Neural crest cell (in vitro differentiated cells): ENCODE results near the gene CHCHD6. TPM values are rescaled to one million over a fixed set of nuclear protein-coding genes. Genes with fewer than 3 reads are reported as not detected.

Experiments used
- DNase-seq: peaks from one replicate; pipeline ENCODE4 v3.0.0; 2021; ENCODE audit warnings: low read depth, mixed read lengths, low spot score
- H3K27ac Mint-ChIP-seq: one replicate; pipeline ENCODE4 v1.8.0; 2021; ENCODE audit warnings: mild to moderate bottlenecking, mixed read lengths; ENCODE audit not compliant: unreplicated experiment
- H3K27me3 Mint-ChIP-seq: 2 replicates; pipeline ENCODE4 v1.8.0; 2021; ENCODE audit warnings: low read depth, mild to moderate bottlenecking, mixed read lengths
- H3K36me3 Mint-ChIP-seq: 2 replicates; pipeline ENCODE4 v1.8.0; 2021; ENCODE audit warnings: low read depth, mild to moderate bottlenecking, mixed read lengths
- H3K4me1 Mint-ChIP-seq: 2 replicates; pipeline ENCODE4 v1.8.0; 2021; ENCODE audit warnings: mixed read lengths
- H3K4me3 Mint-ChIP-seq: one replicate; pipeline ENCODE4 v1.8.0; 2021; ENCODE audit warnings: mild to moderate bottlenecking, mixed read lengths
- H3K9me3 Mint-ChIP-seq: 2 replicates; pipeline ENCODE4 v1.8.0; 2021; ENCODE audit warnings: mixed read lengths
- total RNA-seq: library from RNA; stranded (reverse); gene quantifications from 2 replicates; pipeline ENCODE4 v1.2.1, GENCODE V29; 2021
- TF ChIP-seq, protein P1 (sequence below): fragments of 200-600 bp; sonication (generic); conservative IDR thresholded peaks from 2 replicates; pipeline ENCODE4 v1.5.0; 2021; ENCODE audit warnings: antibody characterized with exemption, mild to moderate bottlenecking

CHCHD6 gene
- total RNA-seq, 1 donor from 2014 or later = 32.9 TPM

DNA sequence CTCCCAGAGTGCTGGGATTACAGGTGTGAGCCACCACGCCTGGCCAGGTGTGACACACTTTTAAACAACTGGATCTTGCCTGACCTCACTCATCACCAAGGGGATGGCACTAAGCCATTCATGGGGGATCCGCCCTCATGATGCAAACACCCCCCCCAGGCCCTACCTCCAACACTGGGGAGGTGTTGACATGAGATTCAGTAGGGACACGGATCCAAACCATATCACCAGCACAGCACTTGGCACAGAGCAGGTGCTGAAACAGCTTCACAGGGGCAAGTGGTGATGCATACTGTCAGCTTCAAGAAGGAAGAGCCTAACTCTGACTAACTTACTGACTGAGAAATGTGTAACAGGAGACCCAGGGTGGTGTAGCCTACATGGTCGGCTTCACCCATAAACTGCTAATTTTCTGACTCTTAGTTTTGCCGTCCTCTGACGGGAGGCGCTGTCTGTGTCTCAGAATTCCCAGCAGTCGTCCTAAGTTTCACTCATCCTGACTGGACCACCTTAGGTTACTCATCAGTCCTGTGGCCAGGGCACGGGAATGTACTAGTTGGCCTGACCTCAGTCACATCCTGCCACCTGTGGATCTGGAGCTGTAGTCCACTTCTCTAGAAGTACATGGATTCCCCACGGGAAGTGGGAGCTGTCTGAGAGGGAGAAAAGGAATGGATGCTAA, 197.0 kb downstream of the CHCHD6 start:
- H3K9me3 Mint-ChIP-seq = no peaks in the 10 kb centered on the region
- TF ChIP-seq, protein P1, sequence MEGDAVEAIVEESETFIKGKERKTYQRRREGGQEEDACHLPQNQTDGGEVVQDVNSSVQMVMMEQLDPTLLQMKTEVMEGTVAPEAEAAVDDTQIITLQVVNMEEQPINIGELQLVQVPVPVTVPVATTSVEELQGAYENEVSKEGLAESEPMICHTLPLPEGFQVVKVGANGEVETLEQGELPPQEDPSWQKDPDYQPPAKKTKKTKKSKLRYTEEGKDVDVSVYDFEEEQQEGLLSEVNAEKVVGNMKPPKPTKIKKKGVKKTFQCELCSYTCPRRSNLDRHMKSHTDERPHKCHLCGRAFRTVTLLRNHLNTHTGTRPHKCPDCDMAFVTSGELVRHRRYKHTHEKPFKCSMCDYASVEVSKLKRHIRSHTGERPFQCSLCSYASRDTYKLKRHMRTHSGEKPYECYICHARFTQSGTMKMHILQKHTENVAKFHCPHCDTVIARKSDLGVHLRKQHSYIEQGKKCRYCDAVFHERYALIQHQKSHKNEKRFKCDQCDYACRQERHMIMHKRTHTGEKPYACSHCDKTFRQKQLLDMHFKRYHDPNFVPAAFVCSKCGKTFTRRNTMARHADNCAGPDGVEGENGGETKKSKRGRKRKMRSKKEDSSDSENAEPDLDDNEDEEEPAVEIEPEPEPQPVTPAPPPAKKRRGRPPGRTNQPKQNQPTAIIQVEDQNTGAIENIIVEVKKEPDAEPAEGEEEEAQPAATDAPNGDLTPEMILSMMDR = no peak
- H3K27ac Mint-ChIP-seq = no peak overlapping the region
- H3K36me3 Mint-ChIP-seq = peaks cover 2% of the 10 kb centered on the region
- H3K4me3 Mint-ChIP-seq = no peak overlapping the region
- no peaks in the 10 kb centered on the region for H3K27me3 Mint-ChIP-seq
- peaks cover 5% of the 10 kb centered on the region for H3K4me1 Mint-ChIP-seq
- DNase-seq = no peak

DNA sequence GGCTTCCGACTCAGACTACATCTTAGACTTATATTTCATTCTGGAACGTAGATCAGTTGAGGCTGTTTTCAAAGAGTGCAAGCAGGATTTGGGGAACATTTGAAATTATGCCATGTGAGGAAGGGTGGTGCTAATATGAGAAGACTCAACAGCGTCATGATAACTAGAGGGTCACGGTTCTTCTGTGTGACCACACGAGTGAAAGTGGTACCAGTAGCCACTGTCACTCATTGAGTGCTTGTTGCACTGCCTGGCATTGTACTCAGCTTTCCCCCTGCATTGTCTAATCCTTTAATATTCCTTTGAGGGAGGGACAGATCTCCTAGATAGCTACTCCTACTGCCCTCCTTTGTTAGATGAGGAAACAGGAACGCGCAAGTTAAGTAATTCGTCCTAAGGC, 197.6 kb downstream of the CHCHD6 start:
- no peak for DNase-seq
- TF ChIP-seq, protein P1 = no peak
- Mint-ChIP-seq H3K4me1 (no peaks in the 10 kb centered on the region), H3K27me3 (no peaks in the 10 kb centered on the region), H3K4me3 (no peak overlapping the region), H3K27ac (no peak overlapping the region), H3K36me3 (peaks cover 2% of the 10 kb centered on the region), H3K9me3 (no peaks in the 10 kb centered on the region)

DNA sequence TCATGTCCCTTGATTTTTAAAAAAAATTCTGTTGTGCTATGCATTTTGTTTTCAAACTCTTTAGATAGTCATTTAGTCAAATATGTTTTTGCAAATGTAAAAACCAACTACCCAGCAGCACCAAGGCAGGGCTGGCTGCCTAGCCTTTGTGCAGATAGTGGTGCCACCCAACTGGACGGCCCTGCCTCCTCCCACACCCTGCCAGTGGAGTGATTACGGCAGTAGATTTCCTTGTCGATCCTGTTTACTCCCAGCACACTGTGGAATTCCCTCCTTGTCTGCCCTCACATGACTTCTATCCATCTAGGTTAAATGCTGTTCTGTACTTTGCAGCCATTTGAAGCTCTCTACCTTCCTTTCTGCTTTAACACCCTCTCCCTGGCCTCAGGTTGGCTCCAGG, 199.5 kb downstream of the CHCHD6 start:
- no peak overlapping the region for H3K4me3 Mint-ChIP-seq
- no peak for DNase-seq
- peaks cover 2% of the 10 kb centered on the region for H3K36me3 Mint-ChIP-seq
- H3K9me3 Mint-ChIP-seq = no peaks in the 10 kb centered on the region
- TF ChIP-seq, protein P1 = no peak
- H3K27me3 Mint-ChIP-seq = no peaks in the 10 kb centered on the region
- H3K27ac Mint-ChIP-seq = no peak overlapping the region
- H3K4me1 Mint-ChIP-seq = peaks cover 2% of the 10 kb centered on the region

DNA sequence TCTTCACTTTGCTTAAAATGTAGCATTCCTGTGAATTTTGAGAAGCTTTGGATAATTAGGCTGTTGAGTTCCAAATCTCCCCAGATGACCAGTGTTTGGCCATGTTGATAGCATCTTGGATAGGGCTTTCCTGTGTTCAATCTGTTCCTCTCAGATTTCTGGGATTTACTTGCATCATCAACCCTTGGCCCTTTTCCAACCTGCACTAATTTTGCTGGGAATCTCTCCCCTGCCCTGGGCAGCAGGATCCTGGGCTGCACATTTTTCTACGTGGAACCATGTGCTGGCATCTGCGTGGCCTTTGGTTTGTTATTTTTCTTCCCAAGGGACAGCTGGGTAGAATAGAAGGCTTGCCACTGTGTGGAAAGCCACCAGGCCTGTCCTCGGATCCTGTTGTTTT, 203.5 kb downstream of the CHCHD6 start:
- TF ChIP-seq, protein P1 = no peak
- no peak overlapping the region for H3K27ac Mint-ChIP-seq
- peaks cover 9% of the 10 kb centered on the region for H3K36me3 Mint-ChIP-seq
- H3K4me1 Mint-ChIP-seq = peaks cover 25% of the 10 kb centered on the region
- no peak overlapping the region for H3K4me3 Mint-ChIP-seq
- no peaks in the 10 kb centered on the region for H3K27me3 Mint-ChIP-seq
- DNase-seq = no peak
- H3K9me3 Mint-ChIP-seq = no peaks in the 10 kb centered on the region

DNA sequence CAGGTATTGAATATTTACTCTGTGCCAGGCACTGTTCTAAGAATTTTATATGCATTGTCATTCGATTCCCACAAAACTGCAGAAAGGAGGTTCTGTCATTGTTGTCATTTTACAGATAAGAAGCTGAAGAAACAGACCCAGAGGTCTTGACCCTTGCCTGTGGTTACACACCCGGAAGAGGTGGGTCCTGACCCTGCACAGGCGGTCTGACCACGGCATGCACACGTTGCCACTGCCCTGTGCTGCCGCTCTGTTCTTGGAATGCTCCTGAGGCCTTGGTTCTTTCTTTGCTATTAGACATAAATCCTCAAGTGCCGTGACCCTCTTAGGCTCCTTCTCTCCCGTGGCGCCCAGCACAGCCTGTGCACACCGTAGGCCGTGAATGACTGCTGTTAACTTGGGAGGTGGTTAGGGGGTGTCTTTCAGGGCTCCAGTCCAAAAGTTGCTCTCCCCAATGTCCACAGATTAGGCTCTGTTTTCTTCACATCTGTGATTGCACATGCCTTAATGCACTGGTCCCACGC, 204.8 kb downstream of the CHCHD6 start:
- H3K9me3 Mint-ChIP-seq = no peaks in the 10 kb centered on the region
- peaks cover 9% of the 10 kb centered on the region for H3K36me3 Mint-ChIP-seq
- peaks cover 25% of the 10 kb centered on the region for H3K4me1 Mint-ChIP-seq
- H3K27me3 Mint-ChIP-seq = no peaks in the 10 kb centered on the region
- no peak for DNase-seq
- H3K27ac Mint-ChIP-seq = peak overlapping the region; percentile 69
- TF ChIP-seq, protein P1 = no peak
- no peak overlapping the region for H3K4me3 Mint-ChIP-seq
